Caco-2 (cell line): Measurements from ENCODE around the gene CCNI2. TPM values are rescaled to one million over a fixed set of nuclear protein-coding genes. Genes with fewer than 3 reads are reported as not detected.

ENCODE experiments used
- BruUV-seq: library from RNA; stranded (reverse); fragments of 400-500 nt; replicated peaks from 2 replicates; lab custom pipeline; 2021; lab: Mats Ljungman, UMichigan
- CTCF ChIA-PET: fragments of 300-600 bp; sonication (Branson Sonifier 250); formaldehyde crosslinking; loops from one replicate; lab custom pipeline; 2022; ENCODE audit warnings: antibody characterized with exemption; lab: Charles Lee
- POLR2A ChIA-PET: fragments of 300-600 bp; sonication (Branson Sonifier 250); formaldehyde crosslinking; loops from one replicate; lab custom pipeline; 2022; ENCODE audit warnings: antibody characterized with exemption; lab: Charles Lee
- DNase-seq, 2 experiments: peaks; one replicate each; pipeline versions ENCODE4 v3.0.0 to v3.0.0-alpha.2; 2020 to 2022
- H3K27me3 ChIP-seq: replicated peaks from 2 replicates; pipeline ENCODE4 v1.6.0; 2011; ENCODE audit warnings: low read length; ENCODE audit not compliant: control insufficient read depth, insufficient read depth
- H3K36me3 ChIP-seq: 2 replicates; pipeline ENCODE4 v1.5.1; 2011; ENCODE audit warnings: low read length; ENCODE audit not compliant: control insufficient read depth, insufficient read depth
- H3K4me1 ChIP-seq: fragments of 250-450 bp; sonication (Bioruptor Pico); 2 replicates; pipeline ENCODE4 v1.5.1; 2020; ENCODE audit warnings: mild to moderate bottlenecking
- H3K4me3 ChIP-seq: 2 replicates; pipeline ENCODE4 v1.5.1; 2011; ENCODE audit warnings: low read depth, mild to moderate bottlenecking, control low read depth, low read length
- H3K9me3 ChIP-seq: fragments of 250-450 bp; sonication (Bioruptor Pico); 2 replicates; pipeline ENCODE4 v1.5.1; 2020; ENCODE audit warnings: mild to moderate bottlenecking, moderate library complexity
- H3K27ac Mint-ChIP-seq: one replicate; pipeline ENCODE4 v1.8.0; 2022; ENCODE audit warnings: mixed read lengths; ENCODE audit not compliant: unreplicated experiment
- H3K27me3 Mint-ChIP-seq: one replicate; pipeline ENCODE4 v1.8.0; 2022; ENCODE audit warnings: mixed read lengths; ENCODE audit not compliant: insufficient read depth, unreplicated experiment
- H3K36me3 Mint-ChIP-seq: one replicate; pipeline ENCODE4 v1.8.0; 2022; ENCODE audit warnings: mild to moderate bottlenecking, mixed read lengths; ENCODE audit not compliant: insufficient read depth, unreplicated experiment
- H3K4me1 Mint-ChIP-seq: one replicate; pipeline ENCODE4 v1.8.0; 2022; ENCODE audit warnings: low read depth, mixed read lengths; ENCODE audit not compliant: unreplicated experiment
- H3K4me3 Mint-ChIP-seq: one replicate; pipeline ENCODE4 v1.8.0; 2022; ENCODE audit warnings: mild to moderate bottlenecking, moderate library complexity, mixed read lengths; ENCODE audit not compliant: unreplicated experiment
- H3K9me3 Mint-ChIP-seq: one replicate; pipeline ENCODE4 v1.8.0; 2022; ENCODE audit warnings: mixed read lengths; ENCODE audit not compliant: unreplicated experiment
- intact Hi-C: fragments of 100-400 bp; cut with micrococcal nuclease; formaldehyde crosslinking; loops from one replicate; pipeline ENCODE4 v1.10.0; 2022; ENCODE audit not compliant: unreplicated experiment
- total RNA-seq: library from RNA; stranded (reverse); gene quantifications from 2 replicates; pipeline ENCODE4 v1.2.3, GENCODE V29; 2022
- TF ChIP-seq, protein P1 (sequence below), 2 experiments: fragments of 200-600 bp in 1 of 2; IDR thresholded peaks; 1 replicate in 1 of 2; 2 replicates in 1 of 2; pipeline versions ENCODE4 v1.5.1 to v1.8.0; 2011 to 2022; ENCODE audit warnings: antibody characterized with exemption in 1 of 2, control low read depth in 1 of 2, inconsistent platforms in 1 of 2, low read depth in 1 of 2, low read length in 1 of 2, mild to moderate bottlenecking in 1 of 2, moderate library complexity in 1 of 2; ENCODE audit not compliant: insufficient read depth in 1 of 2, severe bottlenecking in 1 of 2, unreplicated experiment in 1 of 2

CCNI2 gene
- total RNA-seq, 1 experiment from 2014 or later: 0.18 TPM

DNA sequence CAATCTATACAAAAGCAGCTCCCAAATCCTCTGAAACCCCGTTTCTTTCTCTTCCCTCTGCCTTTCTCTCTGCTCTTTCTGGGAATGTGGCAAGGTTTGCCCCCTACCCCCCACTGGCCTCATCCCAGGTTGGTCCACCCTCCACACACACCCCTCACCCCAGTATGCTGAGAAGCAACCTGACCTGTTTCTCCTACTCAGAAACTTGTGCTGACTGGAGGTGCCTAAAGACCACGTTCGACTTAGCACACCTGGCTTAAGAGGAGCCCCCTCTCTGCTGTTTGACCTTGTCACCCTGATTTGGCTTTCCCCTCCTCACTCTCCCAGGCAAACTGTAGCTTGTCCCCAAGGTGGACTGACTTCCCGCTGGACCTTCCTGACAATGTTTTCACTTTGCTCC, 30.9 kb downstream of the CCNI2 start:
- Mint-ChIP-seq H3K9me3 (no peaks in the 10 kb centered on the region), H3K4me1 (peaks cover 26% of the 10 kb centered on the region), H3K27ac (peak overlapping the region; percentile 42), H3K4me3 (peak overlapping the region; percentile 73), H3K36me3 (peaks cover 5% of the 10 kb centered on the region), H3K27me3 (peaks cover 5% of the 10 kb centered on the region)
- TF ChIP-seq, protein P1, sequence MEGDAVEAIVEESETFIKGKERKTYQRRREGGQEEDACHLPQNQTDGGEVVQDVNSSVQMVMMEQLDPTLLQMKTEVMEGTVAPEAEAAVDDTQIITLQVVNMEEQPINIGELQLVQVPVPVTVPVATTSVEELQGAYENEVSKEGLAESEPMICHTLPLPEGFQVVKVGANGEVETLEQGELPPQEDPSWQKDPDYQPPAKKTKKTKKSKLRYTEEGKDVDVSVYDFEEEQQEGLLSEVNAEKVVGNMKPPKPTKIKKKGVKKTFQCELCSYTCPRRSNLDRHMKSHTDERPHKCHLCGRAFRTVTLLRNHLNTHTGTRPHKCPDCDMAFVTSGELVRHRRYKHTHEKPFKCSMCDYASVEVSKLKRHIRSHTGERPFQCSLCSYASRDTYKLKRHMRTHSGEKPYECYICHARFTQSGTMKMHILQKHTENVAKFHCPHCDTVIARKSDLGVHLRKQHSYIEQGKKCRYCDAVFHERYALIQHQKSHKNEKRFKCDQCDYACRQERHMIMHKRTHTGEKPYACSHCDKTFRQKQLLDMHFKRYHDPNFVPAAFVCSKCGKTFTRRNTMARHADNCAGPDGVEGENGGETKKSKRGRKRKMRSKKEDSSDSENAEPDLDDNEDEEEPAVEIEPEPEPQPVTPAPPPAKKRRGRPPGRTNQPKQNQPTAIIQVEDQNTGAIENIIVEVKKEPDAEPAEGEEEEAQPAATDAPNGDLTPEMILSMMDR (IDR thresholded peaks at IDR 0.05; ENCODE audit: insufficient read depth in 1 of 2, low read depth in 1 of 2, low read length in 1 of 2, severe bottlenecking in 1 of 2, unreplicated experiment in 1 of 2): no peak
- Histone ChIP-seq H3K4me1 (peaks cover 21% of the 10 kb centered on the region), H3K27me3 (no peaks in the 10 kb centered on the region), H3K36me3 (no peaks in the 10 kb centered on the region), H3K9me3 (no peaks in the 10 kb centered on the region), H3K4me3 (peak overlapping the region; percentile 87)
- DNase-seq: no peak
- ChIA-PET CTCF (interaction anchor here (0.8 to 2.5 kb wide), 3 partner anchors 23 to 42 kb away, joined by 3 to 13 read pairs (median 5); no protein-coding TSS in a partner anchor), POLR2A (no interaction called here)
- no TSS peak for BruUV-seq
- intact Hi-C loops: no loop called here

DNA sequence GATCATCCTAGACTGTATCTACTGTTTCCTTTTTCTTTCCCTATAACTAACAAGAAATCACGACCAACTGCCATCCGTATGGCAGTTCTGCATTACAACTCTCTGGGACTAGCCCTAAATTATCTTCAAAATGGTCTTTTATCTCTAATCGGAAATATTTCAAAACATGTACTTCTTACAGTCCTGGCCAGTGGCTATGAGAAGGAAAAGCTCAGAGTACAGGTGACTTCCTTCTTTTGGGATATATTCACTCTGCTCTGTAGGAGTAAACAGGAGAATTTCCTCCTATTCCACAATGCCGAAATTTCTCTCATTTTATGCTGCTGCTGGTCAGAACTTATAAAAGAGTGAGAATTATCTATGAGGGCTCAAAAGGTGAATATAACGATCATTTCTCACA, 31.6 kb downstream of the CCNI2 start:
- no peaks in the 10 kb centered on the region for H3K9me3 ChIP-seq
- CTCF ChIA-PET: interaction anchor here (1.4 kb wide), 1 partner anchor 24 kb away, joined by 5 read pairs; no protein-coding TSS in a partner anchor
- intact Hi-C loops: no loop called here
- POLR2A ChIA-PET: no interaction called here
- Mint-ChIP-seq H3K4me3 (peak overlapping the region; percentile 73), H3K27ac (no peak overlapping the region), H3K36me3 (peaks cover 5% of the 10 kb centered on the region), H3K4me1 (peaks cover 23% of the 10 kb centered on the region), H3K9me3 (no peaks in the 10 kb centered on the region), H3K27me3 (peaks cover 5% of the 10 kb centered on the region)
- no peak overlapping the region for H3K4me3 ChIP-seq
- no peak for DNase-seq
- H3K4me1 ChIP-seq: peaks cover 21% of the 10 kb centered on the region
- BruUV-seq: no TSS peak
- H3K36me3 ChIP-seq: no peaks in the 10 kb centered on the region
- TF ChIP-seq, protein P1 (IDR thresholded peaks at IDR 0.05; ENCODE audit: insufficient read depth in 1 of 2, low read depth in 1 of 2, low read length in 1 of 2, severe bottlenecking in 1 of 2, unreplicated experiment in 1 of 2): no peak
- no peaks in the 10 kb centered on the region for H3K27me3 ChIP-seq

DNA sequence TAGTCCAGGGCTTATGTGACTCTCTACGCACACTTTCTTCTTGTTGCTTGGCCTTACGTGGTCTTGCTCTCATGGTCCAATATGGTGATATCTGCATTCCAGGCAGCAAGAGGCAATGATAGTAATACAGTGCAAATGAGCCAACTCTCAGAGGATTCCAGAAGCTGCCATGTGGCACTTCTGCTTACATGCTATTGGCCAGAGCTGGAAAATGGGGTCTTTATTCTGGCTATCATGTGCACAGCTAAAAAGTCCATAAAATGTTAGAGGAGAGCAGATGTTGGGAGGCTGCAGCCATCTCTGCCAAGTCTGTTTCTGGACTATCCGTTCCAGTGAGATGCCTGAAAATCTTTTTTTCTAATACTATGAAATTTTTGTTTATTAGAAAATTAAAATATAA, 32.7 kb downstream of the CCNI2 start:
- Histone ChIP-seq H3K9me3 (no peaks in the 10 kb centered on the region), H3K4me3 (no peak overlapping the region), H3K36me3 (no peaks in the 10 kb centered on the region), H3K27me3 (no peaks in the 10 kb centered on the region), H3K4me1 (peaks cover 17% of the 10 kb centered on the region)
- H3K9me3 Mint-ChIP-seq: no peaks in the 10 kb centered on the region
- H3K27ac Mint-ChIP-seq: no peak overlapping the region
- POLR2A ChIA-PET: no interaction called here
- no peak for DNase-seq
- CTCF ChIA-PET: no interaction called here
- H3K27me3 Mint-ChIP-seq: peaks cover 5% of the 10 kb centered on the region
- no peak overlapping the region for H3K4me3 Mint-ChIP-seq
- peaks cover 19% of the 10 kb centered on the region for H3K4me1 Mint-ChIP-seq
- no TSS peak for BruUV-seq
- TF ChIP-seq, protein P1 (IDR thresholded peaks at IDR 0.05; ENCODE audit: insufficient read depth in 1 of 2, low read depth in 1 of 2, low read length in 1 of 2, severe bottlenecking in 1 of 2, unreplicated experiment in 1 of 2): no peak
- intact Hi-C loops: no loop called here
- peaks cover 5% of the 10 kb centered on the region for H3K36me3 Mint-ChIP-seq
